Measurements from ENCODE around the gene UBR1. TPM values are rescaled to one million over a fixed set of nuclear protein-coding genes. Genes with fewer than 3 reads are reported as not detected.
"Not testable (repeated sequence)": the region's sequence is repeated elsewhere in the genome, so short reads cannot be mapped to it uniquely, and the experiment has no call there.

Gene UBR1
- total RNA-seq, 3 donors from 2014 or later, result 33.0 to 52.5 (median 48.5) TPM

DNA sequence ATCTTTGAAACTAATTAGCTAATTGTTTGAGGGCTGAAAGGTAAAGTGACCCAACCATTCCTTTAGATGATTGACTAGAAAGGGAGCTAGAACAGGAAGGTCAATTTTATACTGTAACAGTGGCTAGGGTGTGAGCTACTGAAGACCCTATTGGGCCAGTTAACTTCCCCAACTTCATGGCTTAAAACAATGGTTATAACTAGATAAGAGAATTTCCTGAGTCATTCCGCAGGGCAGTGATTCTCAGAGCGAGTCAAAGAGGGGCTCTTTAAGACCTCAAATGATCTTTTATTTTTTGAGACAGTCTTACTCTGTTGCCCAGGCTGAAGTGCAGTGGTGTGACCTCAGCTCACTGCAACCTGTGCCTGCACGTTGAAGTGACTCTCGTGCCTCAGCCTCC is 151.5 kb downstream of the UBR1 start:
- peaks cover 10% of the 10 kb centered on the region for H3K36me3 ChIP-seq

DNA sequence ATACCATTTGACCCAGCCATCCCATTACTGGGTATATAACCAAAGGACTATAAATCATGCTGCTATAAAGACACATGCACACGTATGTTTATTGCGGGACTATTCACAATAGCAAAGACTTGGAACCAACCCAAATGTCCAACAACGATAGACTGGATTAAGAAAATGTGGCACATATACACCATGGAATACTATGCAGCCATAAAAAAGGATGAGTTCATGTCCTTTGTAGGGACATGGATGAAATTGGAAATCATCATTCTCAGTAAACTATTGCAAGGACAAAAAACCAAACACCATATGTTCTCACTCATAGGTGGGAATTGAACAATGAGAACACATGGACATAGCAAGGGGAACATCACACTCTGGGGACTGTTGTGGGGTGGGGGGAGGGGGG is 156.9 kb downstream of the UBR1 start:
- H3K36me3 ChIP-seq, result peaks cover 15% of the 10 kb centered on the region
- H3K27ac ChIP-seq; H3K9me3 ChIP-seq; H3K4me1 ChIP-seq; H3K4me3 ChIP-seq; intact Hi-C loops (cut with DNase I; ENCODE audit: low total_unique reads); DNase-seq (ENCODE audit: low spot score in 2 of 2); H3K27me3 ChIP-seq: not testable (repeated sequence)

More for the DNA sequence above, 151.5 kb downstream of the UBR1 start:
- intact Hi-C loops (cut with DNase I; ENCODE audit: low total_unique reads), result no loop called here
- no peak for TF ChIP-seq POLR2A (IDR thresholded peaks at IDR 0.05)
- TF ChIP-seq POLR2AphosphoS5 (IDR thresholded peaks at IDR 0.05), result no peak
- TF ChIP-seq, protein P1, sequence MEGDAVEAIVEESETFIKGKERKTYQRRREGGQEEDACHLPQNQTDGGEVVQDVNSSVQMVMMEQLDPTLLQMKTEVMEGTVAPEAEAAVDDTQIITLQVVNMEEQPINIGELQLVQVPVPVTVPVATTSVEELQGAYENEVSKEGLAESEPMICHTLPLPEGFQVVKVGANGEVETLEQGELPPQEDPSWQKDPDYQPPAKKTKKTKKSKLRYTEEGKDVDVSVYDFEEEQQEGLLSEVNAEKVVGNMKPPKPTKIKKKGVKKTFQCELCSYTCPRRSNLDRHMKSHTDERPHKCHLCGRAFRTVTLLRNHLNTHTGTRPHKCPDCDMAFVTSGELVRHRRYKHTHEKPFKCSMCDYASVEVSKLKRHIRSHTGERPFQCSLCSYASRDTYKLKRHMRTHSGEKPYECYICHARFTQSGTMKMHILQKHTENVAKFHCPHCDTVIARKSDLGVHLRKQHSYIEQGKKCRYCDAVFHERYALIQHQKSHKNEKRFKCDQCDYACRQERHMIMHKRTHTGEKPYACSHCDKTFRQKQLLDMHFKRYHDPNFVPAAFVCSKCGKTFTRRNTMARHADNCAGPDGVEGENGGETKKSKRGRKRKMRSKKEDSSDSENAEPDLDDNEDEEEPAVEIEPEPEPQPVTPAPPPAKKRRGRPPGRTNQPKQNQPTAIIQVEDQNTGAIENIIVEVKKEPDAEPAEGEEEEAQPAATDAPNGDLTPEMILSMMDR (IDR thresholded peaks at IDR 0.05), result no peak
- no peak for DNase-seq (ENCODE audit: low spot score in 2 of 2)
- no peak overlapping the region for H3K4me3 ChIP-seq
- no peaks in the 10 kb centered on the region for H3K27me3 ChIP-seq
- H3K27ac ChIP-seq, result no peak overlapping the region
- no peaks in the 10 kb centered on the region for H3K4me1 ChIP-seq
- no peaks in the 10 kb centered on the region for H3K9me3 ChIP-seq

DNA sequence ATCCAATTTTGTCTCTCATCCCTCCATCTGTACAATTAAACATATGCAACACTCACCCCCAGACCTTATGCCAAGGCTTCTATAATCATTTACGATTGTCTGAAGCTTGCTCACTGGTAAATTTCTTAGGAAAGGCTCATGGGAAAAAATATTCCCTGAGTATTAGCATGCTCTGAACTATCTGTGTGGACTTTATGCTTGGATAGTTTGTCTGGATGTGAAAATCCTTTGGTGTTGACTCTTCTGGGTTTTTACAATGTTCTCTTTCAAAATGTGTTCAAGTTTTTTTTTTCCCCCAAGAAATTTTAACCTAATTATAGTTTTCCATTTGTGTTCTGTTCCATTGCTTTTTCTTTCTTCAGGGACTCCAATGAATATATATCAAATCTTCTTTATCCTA is 165.3 kb downstream of the UBR1 start:
- Histone ChIP-seq H3K9me3 (no peaks in the 10 kb centered on the region), H3K27me3 (no peaks in the 10 kb centered on the region), H3K36me3 (peaks cover 5% of the 10 kb centered on the region), H3K4me3 (no peak overlapping the region), H3K4me1 (no peaks in the 10 kb centered on the region), H3K27ac (no peak overlapping the region)
- no peak for DNase-seq (ENCODE audit: low spot score in 2 of 2)
- TF ChIP-seq, protein P1 (IDR thresholded peaks at IDR 0.05), result no peak
- TF ChIP-seq POLR2A (IDR thresholded peaks at IDR 0.05), result no peak
- TF ChIP-seq POLR2AphosphoS5 (IDR thresholded peaks at IDR 0.05), result no peak
- intact Hi-C loops (cut with DNase I; ENCODE audit: low total_unique reads), result no loop called here

DNA sequence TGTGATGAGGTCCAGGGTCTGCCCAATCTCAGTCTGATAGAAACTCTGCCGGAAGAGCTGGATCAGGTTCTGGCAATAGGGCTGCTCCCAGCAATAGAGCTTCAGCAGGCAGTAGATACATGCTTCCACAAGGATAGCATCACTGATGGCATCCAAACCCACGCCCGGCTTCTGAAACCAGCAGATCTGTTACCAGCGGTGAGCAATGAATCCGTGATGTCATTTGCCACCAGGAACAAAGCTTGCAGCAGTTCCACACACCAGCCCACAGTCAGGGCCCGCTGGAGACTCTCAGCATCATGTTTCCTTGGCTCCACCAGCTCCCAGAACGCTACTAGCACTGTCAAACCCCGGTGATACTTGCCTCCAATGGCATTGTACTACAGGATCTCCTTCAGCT is 166.0 kb downstream of the UBR1 start:
- DNase-seq (ENCODE audit: low spot score in 2 of 2), result no peak
- no peak overlapping the region for H3K4me3 ChIP-seq
- H3K36me3 ChIP-seq, result peaks cover 5% of the 10 kb centered on the region
- TF ChIP-seq POLR2AphosphoS5 (IDR thresholded peaks at IDR 0.05) (no peak), POLR2A (IDR thresholded peaks at IDR 0.05) (no peak)
- TF ChIP-seq, protein P1 (IDR thresholded peaks at IDR 0.05), result no peak
- no peaks in the 10 kb centered on the region for H3K9me3 ChIP-seq
- H3K27ac ChIP-seq, result no peak overlapping the region
- no peaks in the 10 kb centered on the region for H3K27me3 ChIP-seq
- no peaks in the 10 kb centered on the region for H3K4me1 ChIP-seq
- intact Hi-C loops (cut with DNase I; ENCODE audit: low total_unique reads), result no loop called here

DNA sequence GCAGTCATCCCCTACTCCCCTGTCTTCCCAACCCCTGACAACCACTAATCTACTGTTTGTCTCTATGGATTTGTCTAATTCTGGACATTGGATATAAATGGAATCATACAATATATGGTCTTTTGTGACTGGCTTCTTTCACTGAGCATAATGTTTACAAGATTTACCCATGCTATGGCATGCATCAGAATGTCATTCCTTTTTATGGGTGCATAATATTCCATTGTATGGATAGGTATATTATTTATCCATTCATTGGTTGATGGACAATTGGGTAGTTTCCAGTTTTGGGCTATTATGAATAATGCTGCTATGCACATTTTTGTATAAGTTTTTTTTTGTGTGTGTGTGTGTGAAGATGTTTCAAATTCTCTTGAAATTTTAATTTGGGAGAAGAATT is 168.7 kb downstream of the UBR1 start:
- Histone ChIP-seq H3K36me3 (no peaks in the 10 kb centered on the region), H3K4me1 (no peaks in the 10 kb centered on the region), H3K27ac (no peak overlapping the region), H3K27me3 (no peaks in the 10 kb centered on the region), H3K4me3 (no peak overlapping the region), H3K9me3 (no peaks in the 10 kb centered on the region)
- intact Hi-C loops (cut with DNase I; ENCODE audit: low total_unique reads), result no loop called here
- TF ChIP-seq, protein P1 (IDR thresholded peaks at IDR 0.05), result no peak
- no peak for TF ChIP-seq POLR2A (IDR thresholded peaks at IDR 0.05)
- TF ChIP-seq POLR2AphosphoS5 (IDR thresholded peaks at IDR 0.05), result no peak
- no peak for DNase-seq (ENCODE audit: low spot score in 2 of 2)
